Keratinocyte (primary cell): ENCODE data around the gene TUBB2B.

Experiments
- CTCF ChIP-seq, 3 experiments: IDR thresholded peaks in 1 of 3; conservative IDR thresholded peaks in 1 of 3; optimal IDR thresholded peaks in 1 of 3; 2 replicates in 2 of 3; 3 replicates in 1 of 3; pipeline versions ENCODE3 to v1.5.1; 2011; ENCODE audit warnings: low read length in 3 of 3, mild to moderate bottlenecking in 3 of 3, moderate library complexity in 2 of 3, control low read depth in 1 of 3, inconsistent platforms in 1 of 3; ENCODE audit not compliant: insufficient read depth in 2 of 3; ENCODE audit errors: extremely low read depth in 1 of 3
- EZH2 ChIP-seq: IDR thresholded peaks from one replicate; pipeline ENCODE4 v1.6.1; 2012; ENCODE audit warnings: inconsistent platforms, mild to moderate bottlenecking, low read length, moderate library complexity

- no peak for TF ChIP-seq EZH2
- TF ChIP-seq CTCF (optimal IDR thresholded peaks at IDR 0.05 in 1 of 3, IDR thresholded peaks at IDR 0.05 in 1 of 3, conservative IDR thresholded peaks at IDR 0.05 in 1 of 3; ENCODE audit: extremely low read depth in 1 of 3, insufficient read depth in 2 of 3, low read length in 3 of 3) = no peak
Measured at GRCh38 chr6:3258201-3258600, 30.7 kb upstream of the TUBB2B start.
